K562 (cell line): Measurements from ENCODE around the gene DNAH9. TPM values are rescaled to one million over a fixed set of nuclear protein-coding genes. Genes with fewer than 3 reads are reported as not detected.

Experiments used
- CCNT2 ChIP-seq: IDR thresholded peaks from 2 replicates; pipeline ENCODE4 v1.6.1; 2011; ENCODE audit warnings: borderline replicate concordance, low read depth, mild to moderate bottlenecking, moderate library complexity, mixed read lengths, low read length; ENCODE audit not compliant: insufficient read length; ENCODE audit errors: extremely low read depth
- CTBP1 ChIP-seq: fragments of 450-650 bp; IDR thresholded peaks from 2 replicates; pipeline ENCODE4 v1.6.1; 2016; ENCODE audit warnings: borderline replicate concordance
- CXXC5 ChIP-seq: fragments of 250-450 bp; sonication (Bioruptor Pico); IDR thresholded peaks from 2 replicates; pipeline ENCODE4 v1.8.0; 2022; ENCODE audit warnings: inconsistent platforms, mild to moderate bottlenecking, moderate library complexity
- DIDO1 ChIP-seq: fragments of 450-650 bp; IDR thresholded peaks from 2 replicates; pipeline ENCODE4 v1.6.1; 2016; ENCODE audit warnings: low read depth, missing biosample characterization, missing genetic modification characterization
- FOXP1 ChIP-seq: sonication (generic); formaldehyde crosslinking; IDR thresholded peaks from 2 replicates; pipeline ENCODE4 v1.8.0; 2022; ENCODE audit warnings: mild to moderate bottlenecking, missing genetic modification reagents
- MNT ChIP-seq, 2 experiments: fragments of 450-650 bp; conservative IDR thresholded peaks; 2 replicates each; pipeline ENCODE4 v1.6.1; 2017; ENCODE audit warnings: mild to moderate bottlenecking in 2 of 2, moderate library complexity in 2 of 2
- PKNOX1 ChIP-seq: fragments of 450-650 bp; IDR thresholded peaks from 2 replicates; pipeline ENCODE4 v1.6.1; 2016
- POLR2A ChIP-seq: fragments of 450-650 bp; conservative IDR thresholded peaks from 2 replicates; pipeline ENCODE4 v1.6.1; 2016
- PRDM10 ChIP-seq: fragments of 450-650 bp; IDR thresholded peaks from 2 replicates; pipeline ENCODE4 v1.6.1; 2018; ENCODE audit not compliant: partially characterized antibody
- SAP30 ChIP-seq: fragments of 200-600 bp; sonication (generic); IDR thresholded peaks from 2 replicates; pipeline ENCODE4 v1.6.1; 2012; ENCODE audit warnings: borderline replicate concordance, low read depth, mild to moderate bottlenecking, moderate library complexity, low read length, control low read depth, inconsistent platforms; ENCODE audit not compliant: insufficient read depth, poor library complexity, severe bottlenecking
- TAF7 ChIP-seq: fragments of 450-650 bp; IDR thresholded peaks from 2 replicates; pipeline ENCODE4 v1.6.1; 2016; ENCODE audit warnings: missing genetic modification characterization, missing compliant biosample characterization
- TCF3 ChIP-seq: sonication (generic); formaldehyde crosslinking; IDR thresholded peaks from 2 replicates; pipeline ENCODE4 v1.4.0; 2020; ENCODE audit warnings: mild to moderate bottlenecking, missing genetic modification reagents
- THAP7 ChIP-seq: fragments of 250-450 bp; sonication (Bioruptor Pico); IDR thresholded peaks from 2 replicates; pipeline ENCODE4 v1.5.0; 2021
- XRCC4 ChIP-seq: IDR thresholded peaks from one replicate; pipeline ENCODE4 v1.6.1; 2011; ENCODE audit not compliant: insufficient read depth, insufficient read length; ENCODE audit errors: extremely low read depth
- ZNF146 ChIP-seq: IDR thresholded peaks from one replicate; pipeline ENCODE4 v1.6.1; 2018; ENCODE audit warnings: missing compliant biosample characterization; ENCODE audit not compliant: unreplicated experiment
- ZZZ3 ChIP-seq: fragments of 450-650 bp; IDR thresholded peaks from 2 replicates; pipeline ENCODE4 v1.6.1; 2016; ENCODE audit warnings: antibody characterized with exemption, mild to moderate bottlenecking, moderate library complexity
- polyA plus RNA-seq, 8 experiments: library from polyadenylated mRNA; depleted of rRNA in 4 of 8; stranded (reverse) in 5 of 8; unstranded in 3 of 8; fragments of >200 nt; fragmentation: Nextera tagmentation in 2 of 8; fragmentation: Illumina TruSeq in 1 of 8; extraction: Ambion mirVana in 2 of 8; extraction: Trizol in 1 of 8; gene quantifications; 2 replicates each; pipeline versions ENCODE4 v1.2.1 to v1.2.3, GENCODE V29; 2011 to 2014; ENCODE audit warnings: inconsistent platforms in 1 of 8, missing spikeins in 1 of 8
- total RNA-seq, 7 experiments: library from RNA; depleted of rRNA in 6 of 7; stranded (reverse); fragments of >200 nt in 6 of 7; fragmentation: Illumina TruSeq in 2 of 7; extraction: Trizol in 2 of 7; gene quantifications; 2 replicates each; pipeline versions ENCODE4 v1.2.1 to v1.2.3, GENCODE V29; 2011 to 2021; ENCODE audit warnings: low replicate concordance in 1 of 7
- TF ChIP-seq, protein P1 (sequence below): fragments of 450-650 bp; IDR thresholded peaks from 2 replicates; pipeline ENCODE4 v1.6.1; 2016; ENCODE audit warnings: mild to moderate bottlenecking

Gene DNAH9
- total and polyA plus RNA-seq, 9 of the 15 experiments (the other 6 are each of a cell fraction or from before 2014, with no cell fraction given): not detected

DNA sequence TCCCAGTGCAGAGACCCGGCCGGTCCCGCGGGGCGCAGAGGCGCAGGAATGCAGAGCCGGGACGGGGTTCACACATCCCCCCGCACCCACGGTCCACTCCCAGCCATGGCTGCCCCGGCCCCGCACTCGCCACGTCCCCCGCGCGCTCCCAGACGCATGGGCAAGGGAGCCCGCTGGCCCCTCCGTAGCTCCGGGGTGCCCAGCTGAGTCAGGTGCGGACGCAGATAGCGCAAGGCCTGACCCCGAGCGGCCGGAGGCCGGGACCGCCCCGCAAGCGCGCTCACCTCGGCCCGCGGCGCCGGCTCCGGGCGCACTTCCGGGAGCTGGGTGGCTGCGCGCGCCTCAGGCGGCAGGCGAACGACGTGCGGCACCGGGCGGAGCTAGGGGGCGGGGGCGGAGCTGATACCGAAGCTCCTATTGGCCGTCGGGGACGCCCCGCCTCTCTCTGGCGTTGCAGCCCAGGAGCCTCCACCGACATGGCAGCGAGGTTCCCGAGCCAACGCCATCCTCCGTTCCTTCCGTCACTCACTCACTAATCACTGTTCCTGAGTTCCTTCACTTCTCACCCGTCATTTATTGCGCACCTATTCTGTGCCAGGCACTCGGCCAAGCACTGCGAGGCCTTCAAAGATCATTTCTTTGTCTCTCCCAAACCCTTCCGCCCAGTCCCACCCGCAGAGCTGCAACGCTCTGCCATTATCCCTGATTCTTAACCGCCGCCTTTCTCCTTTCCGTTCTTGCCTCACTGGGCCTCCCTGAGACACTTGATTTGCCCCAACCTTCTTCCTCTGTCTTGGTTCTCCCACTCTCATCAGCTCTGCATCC is 399.1 kb downstream of the DNAH9 start, which contains the start of gene ZNF18 (continued):
- TF ChIP-seq DIDO1 (tag) (no peak), CTBP1 (peak; percentile 97), SAP30 (peak; percentile 49), CXXC5 (peak; percentile 88), CCNT2 (peak; percentile 75), XRCC4 (no peak), ZZZ3 (no peak), FOXP1 (peak; percentile 67; the same call in 1 of the 2 replicates), POLR2A (peak; percentile 97), TCF3 (no peak; the same call in 1 of the 2 replicates), TAF7 (tag) (peak; percentile 90), PKNOX1 (peak; percentile 55; the same call in 1 of the 2 replicates), THAP7 (CRISPR knock-in tag) (no peak), MNT (conservative IDR thresholded peaks at IDR 0.05) (peak in 1 of 2 experiments; percentile 34; a peak in 1 of 4 replicates), ZNF146 (CRISPR knock-in tag) (no peak), PRDM10 (no peak)
- TF ChIP-seq, protein P1, sequence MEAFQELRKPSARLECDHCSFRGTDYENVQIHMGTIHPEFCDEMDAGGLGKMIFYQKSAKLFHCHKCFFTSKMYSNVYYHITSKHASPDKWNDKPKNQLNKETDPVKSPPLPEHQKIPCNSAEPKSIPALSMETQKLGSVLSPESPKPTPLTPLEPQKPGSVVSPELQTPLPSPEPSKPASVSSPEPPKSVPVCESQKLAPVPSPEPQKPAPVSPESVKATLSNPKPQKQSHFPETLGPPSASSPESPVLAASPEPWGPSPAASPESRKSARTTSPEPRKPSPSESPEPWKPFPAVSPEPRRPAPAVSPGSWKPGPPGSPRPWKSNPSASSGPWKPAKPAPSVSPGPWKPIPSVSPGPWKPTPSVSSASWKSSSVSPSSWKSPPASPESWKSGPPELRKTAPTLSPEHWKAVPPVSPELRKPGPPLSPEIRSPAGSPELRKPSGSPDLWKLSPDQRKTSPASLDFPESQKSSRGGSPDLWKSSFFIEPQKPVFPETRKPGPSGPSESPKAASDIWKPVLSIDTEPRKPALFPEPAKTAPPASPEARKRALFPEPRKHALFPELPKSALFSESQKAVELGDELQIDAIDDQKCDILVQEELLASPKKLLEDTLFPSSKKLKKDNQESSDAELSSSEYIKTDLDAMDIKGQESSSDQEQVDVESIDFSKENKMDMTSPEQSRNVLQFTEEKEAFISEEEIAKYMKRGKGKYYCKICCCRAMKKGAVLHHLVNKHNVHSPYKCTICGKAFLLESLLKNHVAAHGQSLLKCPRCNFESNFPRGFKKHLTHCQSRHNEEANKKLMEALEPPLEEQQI: 0 out of 2 replicates have a peak, but pooled peaks have one; percentile 39
